Stimulated activated CD8-positive, alpha-beta memory T cell treated with anti-CD3 and anti-CD28 coated beads, Interleukin-2, amount 100 ng/mL, for 1 hour (primary cell): ENCODE measurements around the gene XRCC4.

Experiments
- DNase-seq, 2 donors: peaks; one replicate each; pipeline ENCODE4 v3.0.0-alpha.2; 2020; ENCODE audit warnings: low read depth in 2 of 2

Gene XRCC4

GRCh38 chr5:83387041-83387440 is 309.7 kb downstream of the XRCC4 start:
- DNase-seq, result no peak

GRCh38 chr5:83388608-83389007 is 311.3 kb downstream of the XRCC4 start:
- DNase-seq, result no peak

DNA sequence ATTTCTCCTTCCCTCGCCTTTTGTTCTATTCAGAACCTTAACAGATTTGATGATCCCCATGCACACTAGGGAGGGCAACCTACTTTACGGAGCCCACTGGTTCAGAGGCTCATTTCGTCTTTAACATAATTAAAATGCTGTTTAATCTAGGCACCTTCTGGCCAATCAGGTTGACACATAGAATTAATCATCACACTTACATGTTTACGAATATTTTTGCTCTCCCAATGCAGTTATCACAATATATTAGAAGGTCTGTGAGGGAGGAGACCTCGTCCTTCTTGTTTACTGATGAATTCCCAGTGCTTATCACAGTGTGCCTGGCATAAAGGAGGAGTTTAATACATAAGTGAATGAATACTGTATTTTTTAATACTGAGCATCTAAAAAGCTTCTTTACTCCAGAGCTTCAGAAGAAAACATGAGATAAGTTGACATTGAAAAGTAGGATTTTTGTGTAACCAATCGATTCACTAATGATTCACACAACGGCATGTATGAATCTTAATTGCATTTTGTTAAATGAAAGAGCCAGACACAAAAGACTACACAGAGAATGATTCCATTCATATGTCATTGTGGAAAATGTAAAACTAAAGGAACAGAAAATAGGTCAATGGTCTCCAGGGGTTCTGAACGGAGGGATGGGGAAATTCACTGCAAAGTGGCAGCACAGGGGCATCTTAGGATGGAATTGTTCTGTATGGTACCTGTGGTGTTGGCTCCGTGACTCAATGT is 315.6 kb downstream of the XRCC4 start:
- no peak for DNase-seq

DNA sequence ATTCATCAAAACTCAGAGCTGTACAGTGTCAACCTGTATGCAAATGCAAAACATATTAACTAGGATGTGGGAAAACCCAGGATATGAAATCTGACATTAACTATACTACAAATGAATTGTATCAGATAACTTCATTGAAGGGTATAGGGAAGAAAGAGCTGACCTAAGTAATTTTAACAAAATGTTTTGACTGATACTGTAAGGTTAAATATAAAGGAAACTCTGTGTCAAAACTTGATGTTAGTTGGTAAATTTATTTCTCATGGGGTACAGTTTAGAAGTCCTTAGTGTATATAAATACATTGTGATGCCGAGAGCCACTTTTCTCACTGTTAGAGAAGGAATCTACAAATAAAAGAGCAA is 316.1 kb downstream of the XRCC4 start:
- no peak for DNase-seq

GRCh38 chr5:83394190-83394589 is 316.8 kb downstream of the XRCC4 start:
- no peak for DNase-seq

- DNase-seq, result no peak
Observed at GRCh38 chr5:83396662-83397061, 319.3 kb downstream of the XRCC4 start.

DNA sequence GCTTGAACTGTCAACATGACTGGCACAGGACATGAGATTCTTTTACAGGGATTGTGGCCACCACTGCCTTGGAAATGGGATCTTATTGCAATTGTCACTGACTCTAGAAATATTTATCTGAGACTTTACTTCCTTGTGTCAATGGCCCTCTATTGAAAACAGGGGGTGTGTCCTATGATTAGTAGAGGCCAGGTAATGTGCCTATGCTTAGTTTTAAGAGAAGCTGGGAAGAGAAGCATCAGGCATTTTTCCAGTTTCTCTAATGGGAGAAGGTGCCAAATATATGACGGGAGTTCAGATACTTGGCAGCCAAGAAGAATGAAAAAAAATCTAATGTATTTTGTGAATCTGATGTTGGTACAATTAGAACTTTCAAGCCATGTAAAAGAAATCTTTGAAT is 320.3 kb downstream of the XRCC4 start:
- no peak for DNase-seq

- DNase-seq, result no peak
Observed at GRCh38 chr5:83400241-83400640, 322.9 kb downstream of the XRCC4 start.

- no peak for DNase-seq
Observed at GRCh38 chr5:83400701-83401100, 323.4 kb downstream of the XRCC4 start.

DNA sequence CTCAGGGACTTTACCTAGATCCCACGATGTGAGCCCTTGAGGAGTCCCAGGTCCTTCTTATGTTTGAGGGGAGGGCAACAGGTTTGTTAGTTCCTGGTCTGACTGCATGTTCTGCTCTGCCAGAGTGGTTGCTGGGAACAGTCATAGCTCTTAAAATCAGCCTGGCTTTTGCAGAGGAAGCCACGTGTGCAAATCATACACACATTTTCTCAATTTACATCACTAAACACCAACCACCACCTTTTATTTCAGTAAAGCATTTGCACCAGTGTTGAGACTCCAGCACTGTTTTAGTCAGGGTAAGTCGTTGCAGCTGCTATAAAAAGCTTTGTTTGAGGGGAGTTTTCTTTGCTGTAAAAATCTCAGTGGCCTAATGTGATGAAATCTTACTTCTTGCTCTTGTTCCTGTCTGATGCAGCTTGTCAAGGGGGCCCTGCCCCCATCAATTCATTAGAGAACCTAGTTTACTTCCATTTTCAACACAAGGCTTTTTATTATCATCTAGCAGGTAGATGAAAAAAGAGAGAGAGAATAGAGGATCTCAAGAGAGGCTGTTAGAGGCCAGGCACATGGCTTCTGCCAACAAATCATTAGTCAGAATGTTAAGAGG is 323.9 kb downstream of the XRCC4 start:
- DNase-seq, result no peak

DNA sequence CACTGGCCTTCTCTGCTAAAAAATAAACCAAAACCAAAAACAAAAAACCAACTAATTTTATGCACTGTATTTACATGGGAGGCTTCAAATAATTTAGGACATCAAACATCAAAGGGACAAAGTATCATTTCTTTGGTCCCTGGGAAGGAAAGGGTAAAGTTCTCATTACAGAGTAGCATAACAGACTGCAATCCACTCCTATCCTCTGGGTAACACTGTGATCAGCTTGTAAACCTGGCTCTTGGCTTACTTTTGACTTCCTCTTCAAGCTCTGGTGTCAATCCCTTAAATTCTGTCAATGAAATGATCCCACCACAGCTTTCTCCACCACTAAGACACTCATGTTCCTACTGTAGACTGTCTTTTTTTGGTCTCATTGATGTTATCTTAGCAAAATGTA is 324.4 kb downstream of the XRCC4 start:
- DNase-seq, result no peak
